Measurements from ENCODE around the gene PIEZO2.

DNA sequence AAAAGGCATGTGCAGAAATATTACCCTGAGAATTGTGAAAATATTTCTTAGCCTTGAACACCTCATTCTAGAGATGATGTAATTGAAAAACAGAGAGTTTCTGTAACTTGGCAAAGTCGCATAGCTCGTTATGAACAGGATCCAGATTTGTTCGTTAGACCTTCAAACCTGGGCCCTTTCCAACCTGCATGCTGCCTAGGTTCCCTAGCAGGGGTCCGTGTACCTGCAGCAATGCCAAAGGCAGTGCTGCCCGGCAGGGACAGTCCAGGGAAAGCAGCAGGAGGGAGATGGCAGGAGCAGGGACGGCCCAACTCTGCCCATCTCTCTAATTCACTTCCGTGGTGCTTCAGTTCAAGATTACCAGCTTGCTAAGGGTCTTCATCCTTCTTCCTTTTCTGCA is 12.0 kb downstream of the PIEZO2 start:
- no peak for TF ChIP-seq POLR2AphosphoS5 (IDR thresholded peaks at IDR 0.05; ENCODE audit: low read depth, low read length)
- TF ChIP-seq POLR2A (IDR thresholded peaks at IDR 0.05; ENCODE audit: low read depth, low read length) = no peak

Measured in GM12892 (cell line).